AG09319 (cell line): ENCODE results near the gene HECTD2.

Source experiments
- DNase-seq: peaks from one replicate; pipeline ENCODE4 v3.0.0-alpha.2; 2010; ENCODE audit warnings: low read depth; ENCODE audit errors: extremely low read depth
- CTCF ChIP-seq: IDR thresholded peaks from 2 replicates; pipeline ENCODE4 v1.5.1; 2011; ENCODE audit warnings: low read depth, mild to moderate bottlenecking, inconsistent platforms, low read length, moderate library complexity

The HECTD2 gene

GRCh38 chr10:91477236-91477635 lies 67.1 kb downstream of the HECTD2 start:
- TF ChIP-seq CTCF: no peak
- DNase-seq: no peak

- no peak for DNase-seq
Observed at GRCh38 chr10:91479583-91479982, 69.4 kb downstream of the HECTD2 start.

GRCh38 chr10:91487911-91488582 lies 77.9 kb downstream of the HECTD2 start:
- TF ChIP-seq CTCF: no peak
- no peak for DNase-seq

More at GRCh38 chr10:91479583-91479982, 69.4 kb downstream of the HECTD2 start:
- TF ChIP-seq CTCF: no peak; the same call in 1 of the 2 replicates

- peak; percentile 39 for TF ChIP-seq CTCF
- DNase-seq: peak; percentile 20
Observed at GRCh38 chr10:91493313-91493712, 83.2 kb downstream of the HECTD2 start.

GRCh38 chr10:91495402-91495801 lies 85.3 kb downstream of the HECTD2 start:
- DNase-seq: peak; percentile 12
- no peak for TF ChIP-seq CTCF

- no peak for TF ChIP-seq CTCF
- no peak for DNase-seq
Observed at GRCh38 chr10:91496016-91496415, 85.9 kb downstream of the HECTD2 start.

GRCh38 chr10:91511549-91512330 lies 101.6 kb downstream of the HECTD2 start:
- DNase-seq: no peak
- TF ChIP-seq CTCF: no peak
